A673 (cell line): ENCODE measurements around the gene XKR7. TPM values are rescaled to one million over a fixed set of nuclear protein-coding genes. Genes with fewer than 3 reads are reported as not detected.

Experiments
- BruUV-seq: library from RNA; stranded (reverse); fragments of 400-500 nt; replicated peaks from 2 replicates; lab custom pipeline; 2021; lab: Mats Ljungman, UMichigan
- CTCF ChIA-PET: fragments of 300-600 bp; sonication (Branson Sonifier 250); formaldehyde crosslinking; loops from one replicate; lab custom pipeline; 2022; ENCODE audit warnings: antibody characterized with exemption; lab: Charles Lee
- POLR2A ChIA-PET: fragments of 300-600 bp; sonication (Branson Sonifier 250); formaldehyde crosslinking; loops from one replicate; lab custom pipeline; 2022; ENCODE audit warnings: antibody characterized with exemption; ENCODE audit not compliant: low non-redundant PET; lab: Charles Lee
- DNase-seq: peaks from one replicate; pipeline ENCODE4 v3.0.0-alpha.2; 2015; ENCODE audit warnings: low spot score
- H3K27ac ChIP-seq: fragments of 200-600 bp; sonication (generic); 2 replicates; pipeline ENCODE4 v1.5.1; 2016; ENCODE audit warnings: mixed run types, low read depth, mild to moderate bottlenecking, mixed read lengths, antibody characterized with exemption, low read length; ENCODE audit not compliant: poor library complexity, severe bottlenecking
- H3K27me3 ChIP-seq: fragments of 200-600 bp; sonication (generic); replicated peaks from 2 replicates; pipeline ENCODE4 v1.6.1; 2017; ENCODE audit warnings: mixed run types, low read depth, mild to moderate bottlenecking, mixed read lengths, antibody characterized with exemption, low read length; ENCODE audit not compliant: insufficient read depth, poor library complexity
- H3K36me3 ChIP-seq: fragments of 200-600 bp; sonication (generic); 2 replicates; pipeline ENCODE4 v1.6.1; 2016; ENCODE audit warnings: mixed run types, mild to moderate bottlenecking, mixed read lengths, antibody characterized with exemption, low read length; ENCODE audit not compliant: insufficient read depth, poor library complexity, severe bottlenecking
- H3K4me1 ChIP-seq: fragments of 200-600 bp; sonication (generic); 2 replicates; pipeline ENCODE4 v1.6.1; 2017; ENCODE audit warnings: mixed run types, mild to moderate bottlenecking, mixed read lengths, antibody characterized with exemption, low read length; ENCODE audit not compliant: insufficient read depth, poor library complexity, severe bottlenecking
- H3K4me3 ChIP-seq: fragments of 200-600 bp; sonication (generic); 2 replicates; pipeline ENCODE4 v1.5.1; 2016; ENCODE audit warnings: low read depth, mixed run types, mild to moderate bottlenecking, mixed read lengths, low read length; ENCODE audit not compliant: poor library complexity, severe bottlenecking
- H3K9me3 ChIP-seq: fragments of 200-600 bp; sonication (generic); 2 replicates; pipeline ENCODE4 v1.6.1; 2016; ENCODE audit warnings: mixed run types, low read depth, mild to moderate bottlenecking, mixed read lengths, antibody characterized with exemption, low read length; ENCODE audit not compliant: poor library complexity, severe bottlenecking
- CTCF ChIP-seq: fragments of 300-800, 200-600 bp; sonication (generic); conservative IDR thresholded peaks from 2 replicates; pipeline ENCODE4 v1.5.1; 2017; ENCODE audit warnings: low read depth, mild to moderate bottlenecking, antibody characterized with exemption, low read length, moderate library complexity, mixed read lengths
- EZH2 ChIP-seq: fragments of 200-600 bp; sonication (generic); IDR thresholded peaks from 2 replicates; pipeline ENCODE4 v1.6.1; 2017; ENCODE audit warnings: borderline replicate concordance, low read depth, mild to moderate bottlenecking, mixed read lengths, antibody characterized with exemption, low read length; ENCODE audit not compliant: poor library complexity, severe bottlenecking
- intact Hi-C: fragments of 100-400 bp; cut with micrococcal nuclease; formaldehyde crosslinking; loops from one replicate; pipeline ENCODE4 v1.10.0; 2022; ENCODE audit not compliant: unreplicated experiment
- total RNA-seq: library from RNA; stranded (reverse); gene quantifications from 2 replicates; pipeline ENCODE4 v1.2.3, GENCODE V29; 2021

XKR7 gene
- total RNA-seq, 1 experiment from 2014 or later, result not detected

- intact Hi-C loops, result loop anchor here (1.0 kb wide), 1 partner anchor 99 kb away; no protein-coding TSS in a partner anchor
- no TSS peak for BruUV-seq
- POLR2A ChIA-PET, result interaction anchor here (0.5 to 0.7 kb wide), 2 partner anchors 35 to 99 kb away, joined by 3 to 6 read pairs; no protein-coding TSS in a partner anchor
Measured at GRCh38 chr20:31951530-31952453, 16.2 kb upstream of the XKR7 start, which contains the start of gene PDRG1. Gene PDRG1, minus strand, starts transcription at chr20:31952046. Its CDS starts 85 bp downstream, at chr20:31951961.

GRCh38 chr20:31953556-31954148 lies 14.3 kb upstream of the XKR7 start:
- Histone ChIP-seq H3K27me3 (peaks cover 28% of the 10 kb centered on the region), H3K4me3 (no peak overlapping the region), H3K27ac (no peak overlapping the region), H3K4me1 (peaks cover 8% of the 10 kb centered on the region), H3K36me3 (peaks cover 3% of the 10 kb centered on the region), H3K9me3 (no peaks in the 10 kb centered on the region)
- CTCF ChIA-PET, result no interaction called here
- BruUV-seq, result no TSS peak
- TF ChIP-seq EZH2, result no peak
- no peak for TF ChIP-seq CTCF
- POLR2A ChIA-PET, result no interaction called here
- intact Hi-C loops, result no loop called here
- DNase-seq, result no peak

More at GRCh38 chr20:31951530-31952453, 16.2 kb upstream of the XKR7 start, which contains the start of gene PDRG1:
- Histone ChIP-seq H3K4me3 (peak within 1 kb of the TSS; percentile 98), H3K36me3 (peaks cover 22% of the 10 kb centered on the region), H3K27me3 (peaks cover 19% of the 10 kb centered on the region), H3K9me3 (no peaks in the 10 kb centered on the region), H3K4me1 (peaks cover 8% of the 10 kb centered on the region), H3K27ac (peak within 1 kb of the TSS; percentile 84)
- peak; percentile 97 for DNase-seq
- no peak for TF ChIP-seq EZH2
- peak; percentile 99 for TF ChIP-seq CTCF
- CTCF ChIA-PET, result interaction anchor here (0.5 to 1.0 kb wide), 7 partner anchors 12 to 634 kb away, joined by 4 to 20 read pairs (median 4); partner anchors contain the start of genes NOL4L and TM9SF4

- Histone ChIP-seq H3K9me3 (no peaks in the 10 kb centered on the region), H3K27ac (no peak overlapping the region), H3K4me1 (peaks cover 8% of the 10 kb centered on the region), H3K27me3 (peaks cover 35% of the 10 kb centered on the region), H3K36me3 (no peaks in the 10 kb centered on the region), H3K4me3 (no peak overlapping the region)
- ChIA-PET CTCF (interaction anchor here (0.7 kb wide), 1 partner anchor 75 kb away, joined by 23 read pairs; no protein-coding TSS in a partner anchor), POLR2A (no interaction called here)
- no TSS peak for BruUV-seq
- DNase-seq, result no peak
- TF ChIP-seq CTCF (no peak), EZH2 (no peak)
- intact Hi-C loops, result no loop called here
Measured at GRCh38 chr20:31954500-31954899, 13.5 kb upstream of the XKR7 start.
